ENCODE results near the gene C1GALT1.

The C1GALT1 gene

DNA sequence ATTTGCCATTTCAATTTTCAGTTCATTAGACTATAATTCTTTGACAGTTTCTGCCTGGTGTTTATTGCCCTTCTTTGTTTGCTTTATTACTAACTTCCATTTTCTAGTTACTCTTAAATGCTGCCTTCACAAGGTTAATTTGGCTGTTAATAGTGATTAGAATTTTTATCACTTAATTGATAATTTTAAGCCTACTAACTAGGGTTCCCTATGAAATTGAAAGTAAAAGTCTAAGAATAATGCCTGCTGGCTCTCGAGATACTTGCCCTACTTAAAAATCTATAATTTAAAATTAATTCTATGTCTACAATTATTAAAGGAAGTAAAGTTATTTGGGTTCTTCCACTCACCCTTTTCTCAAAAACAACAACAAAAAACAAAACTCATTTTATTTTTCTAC lies 65.3 kb downstream of the C1GALT1 start:
- TF ChIP-seq, protein P1, sequence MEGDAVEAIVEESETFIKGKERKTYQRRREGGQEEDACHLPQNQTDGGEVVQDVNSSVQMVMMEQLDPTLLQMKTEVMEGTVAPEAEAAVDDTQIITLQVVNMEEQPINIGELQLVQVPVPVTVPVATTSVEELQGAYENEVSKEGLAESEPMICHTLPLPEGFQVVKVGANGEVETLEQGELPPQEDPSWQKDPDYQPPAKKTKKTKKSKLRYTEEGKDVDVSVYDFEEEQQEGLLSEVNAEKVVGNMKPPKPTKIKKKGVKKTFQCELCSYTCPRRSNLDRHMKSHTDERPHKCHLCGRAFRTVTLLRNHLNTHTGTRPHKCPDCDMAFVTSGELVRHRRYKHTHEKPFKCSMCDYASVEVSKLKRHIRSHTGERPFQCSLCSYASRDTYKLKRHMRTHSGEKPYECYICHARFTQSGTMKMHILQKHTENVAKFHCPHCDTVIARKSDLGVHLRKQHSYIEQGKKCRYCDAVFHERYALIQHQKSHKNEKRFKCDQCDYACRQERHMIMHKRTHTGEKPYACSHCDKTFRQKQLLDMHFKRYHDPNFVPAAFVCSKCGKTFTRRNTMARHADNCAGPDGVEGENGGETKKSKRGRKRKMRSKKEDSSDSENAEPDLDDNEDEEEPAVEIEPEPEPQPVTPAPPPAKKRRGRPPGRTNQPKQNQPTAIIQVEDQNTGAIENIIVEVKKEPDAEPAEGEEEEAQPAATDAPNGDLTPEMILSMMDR (IDR thresholded peaks at IDR 0.05; ENCODE audit: low read depth, low read length, missing control alignments), result no peak
- DNase-seq (ENCODE audit: extremely low read depth, low read depth), result no peak
- no peak overlapping the region for H3K4me3 ChIP-seq (replicated peaks; ENCODE audit: low read depth, low read length)

DNA sequence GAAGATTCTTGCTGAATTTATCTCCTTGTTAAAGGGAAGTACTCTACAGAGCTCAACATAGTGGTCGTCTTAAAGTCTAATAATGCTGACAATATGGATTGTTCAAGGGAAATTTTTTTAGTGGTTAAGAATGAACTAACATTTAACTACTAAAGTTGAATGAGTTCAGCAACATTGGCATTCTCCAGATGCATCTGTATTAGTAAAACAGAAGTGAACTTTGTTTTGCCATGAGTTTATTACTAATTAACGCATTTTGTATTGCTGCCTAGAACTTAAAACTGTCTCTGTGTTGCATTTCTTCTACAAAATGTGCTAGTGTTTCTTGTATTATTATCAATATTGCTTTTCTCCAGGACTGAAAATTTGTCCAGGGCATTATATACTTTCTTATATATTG lies 67.5 kb downstream of the C1GALT1 start:
- no peak overlapping the region for H3K4me3 ChIP-seq (replicated peaks; ENCODE audit: low read depth, low read length)
- no peak for DNase-seq (ENCODE audit: extremely low read depth, low read depth)
- TF ChIP-seq, protein P1 (IDR thresholded peaks at IDR 0.05; ENCODE audit: low read depth, low read length, missing control alignments), result no peak

DNA sequence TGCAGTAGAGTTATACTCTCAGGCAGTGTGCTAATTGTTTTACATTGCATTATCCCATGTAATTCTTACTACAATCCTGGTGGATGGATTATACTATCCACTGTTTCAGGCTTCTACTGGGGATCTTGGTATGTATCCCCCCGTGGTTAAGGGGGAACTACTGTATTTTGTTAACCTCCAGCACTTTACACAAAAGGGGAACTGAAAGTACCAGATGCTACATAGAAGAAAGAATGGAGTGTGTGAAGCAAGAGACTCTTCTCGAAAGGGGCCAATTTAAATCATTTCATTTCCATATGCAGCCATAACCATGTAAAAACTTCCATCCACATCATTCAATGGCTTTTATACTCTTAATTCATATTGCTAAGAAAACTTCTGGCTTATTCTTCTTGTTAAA lies 69.4 kb downstream of the C1GALT1 start:
- DNase-seq (ENCODE audit: extremely low read depth, low read depth), result no peak
- no peak overlapping the region for H3K4me3 ChIP-seq (replicated peaks; ENCODE audit: low read depth, low read length)
- TF ChIP-seq, protein P1 (IDR thresholded peaks at IDR 0.05; ENCODE audit: low read depth, low read length, missing control alignments), result no peak

- TF ChIP-seq, protein P1 (IDR thresholded peaks at IDR 0.05; ENCODE audit: low read depth, low read length, missing control alignments), result no peak
- no peak for DNase-seq (ENCODE audit: extremely low read depth, low read depth)
- H3K4me3 ChIP-seq (replicated peaks; ENCODE audit: low read depth, low read length), result no peak overlapping the region
Measured at GRCh38 chr7:7254319-7254718, 72.0 kb downstream of the C1GALT1 start.

GRCh38 chr7:7254908-7255307 lies 72.6 kb downstream of the C1GALT1 start:
- no peak for DNase-seq (ENCODE audit: extremely low read depth, low read depth)
- TF ChIP-seq, protein P1 (IDR thresholded peaks at IDR 0.05; ENCODE audit: low read depth, low read length, missing control alignments), result no peak
- H3K4me3 ChIP-seq (replicated peaks; ENCODE audit: low read depth, low read length), result no peak overlapping the region

DNA sequence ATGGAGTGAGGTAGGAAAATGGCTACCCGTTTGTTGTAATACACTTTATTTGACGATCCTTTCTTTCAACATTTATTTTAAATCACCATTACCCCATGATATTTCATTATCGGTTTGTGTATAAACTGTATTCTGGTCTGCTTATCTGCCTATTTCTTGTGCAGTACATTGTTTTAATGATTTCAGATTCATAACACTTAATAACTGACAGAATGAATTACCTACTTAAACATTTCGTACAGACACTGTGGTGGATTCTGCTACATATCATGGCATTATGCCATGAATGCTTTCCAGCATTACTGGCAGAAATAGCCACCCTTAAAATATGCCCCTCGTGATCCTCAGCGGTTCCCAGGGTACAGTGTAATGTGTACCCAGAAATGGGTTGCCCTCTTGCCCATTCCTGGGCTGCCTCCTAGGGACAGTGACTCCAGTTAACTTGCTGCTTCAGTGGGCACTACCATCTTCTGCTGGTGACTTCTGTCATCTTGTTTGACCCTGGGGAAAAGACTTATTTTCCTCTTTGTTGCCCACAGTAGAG lies 74.5 kb downstream of the C1GALT1 start:
- no peak for DNase-seq (ENCODE audit: extremely low read depth, low read depth)
- TF ChIP-seq, protein P1 (IDR thresholded peaks at IDR 0.05; ENCODE audit: low read depth, low read length, missing control alignments), result no peak

More for the DNA sequence above, 74.5 kb downstream of the C1GALT1 start:
- no peak overlapping the region for H3K4me3 ChIP-seq (replicated peaks; ENCODE audit: low read depth, low read length)

Measured in HFF-Myc (cell line).